SKM-1 (cell line): ENCODE measurements around the gene SCN2A.

Source experiments
- DNase-seq: peaks from one replicate; lab custom pipeline; 2025; ENCODE audit not compliant: unreplicated experiment; lab: John Stamatoyannopoulos, UW

The SCN2A gene

DNA sequence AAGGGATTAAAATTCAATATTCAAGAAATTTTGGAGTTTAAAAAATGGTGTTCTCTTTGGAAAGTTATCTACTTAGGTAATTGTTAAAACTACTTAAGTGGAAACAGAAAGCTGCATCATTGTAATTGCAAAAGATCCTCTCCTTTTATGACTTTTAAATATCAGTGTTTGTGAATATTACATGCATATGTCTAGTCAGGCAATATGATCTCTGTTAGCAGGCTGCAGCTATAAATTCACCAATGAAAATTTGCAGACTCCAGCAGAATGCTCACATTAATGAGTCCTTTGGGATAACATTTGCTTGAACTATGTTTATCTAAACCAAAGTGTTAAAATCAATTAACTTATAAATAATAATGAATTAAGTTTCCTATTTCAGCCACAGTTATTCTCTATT is 171.1 kb downstream of the SCN2A start:
- no peak for DNase-seq

DNA sequence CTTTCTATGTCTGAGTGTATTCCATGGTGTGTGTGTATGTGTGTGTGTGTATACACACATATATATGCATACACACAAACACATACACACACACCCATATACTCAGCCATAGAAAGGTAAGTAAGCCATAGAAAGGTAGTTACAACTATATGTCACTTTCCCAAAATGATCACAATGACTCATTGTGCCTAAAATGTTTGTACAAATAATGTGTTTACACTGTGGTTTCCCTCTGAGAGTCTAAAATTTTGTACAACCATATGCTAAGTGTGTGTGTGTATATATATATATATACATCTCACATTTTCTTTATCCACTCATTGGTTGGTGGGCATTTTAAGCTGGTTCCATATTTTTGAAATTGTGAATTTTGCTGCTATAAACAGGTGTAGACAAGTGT is 175.0 kb downstream of the SCN2A start:
- DNase-seq = no peak

DNA sequence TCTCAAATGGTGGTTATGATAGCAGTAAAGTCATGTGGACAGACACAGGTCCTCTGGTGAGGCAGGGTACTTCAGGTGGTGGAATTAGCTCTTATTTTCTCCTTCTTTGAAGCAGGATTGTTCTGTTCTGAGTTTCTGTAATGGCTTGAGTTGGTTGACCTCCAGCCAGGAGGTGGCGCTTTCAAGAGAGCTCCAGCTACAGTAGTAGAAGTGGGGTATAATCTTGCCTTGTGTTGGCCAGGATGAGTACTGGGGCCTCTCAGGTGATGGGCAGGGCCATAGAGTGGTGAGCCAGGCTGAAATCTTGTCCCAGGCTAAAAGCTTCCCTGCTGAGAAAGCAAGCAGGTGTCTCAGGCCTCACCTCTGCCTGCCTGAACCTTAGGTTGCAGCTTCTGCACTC is 177.8 kb downstream of the SCN2A start:
- DNase-seq = no peak

DNA sequence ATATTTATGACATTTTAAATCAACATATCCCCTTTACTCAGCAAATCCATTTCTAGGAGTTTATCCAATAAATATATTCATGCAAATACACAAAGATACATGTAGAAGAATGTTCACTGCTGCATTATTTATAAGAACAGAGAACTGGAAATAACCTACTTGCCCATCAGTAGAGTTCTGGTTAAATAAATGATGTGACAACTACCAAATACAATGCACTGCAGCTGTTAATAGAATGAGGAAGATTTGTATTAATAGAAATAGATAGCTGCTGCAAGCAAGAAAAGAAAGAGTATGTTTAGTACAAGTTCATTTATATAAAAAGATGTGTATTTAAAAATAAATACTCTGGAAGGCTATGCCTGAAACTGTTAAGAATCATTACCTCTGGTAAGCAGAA is 181.0 kb downstream of the SCN2A start:
- no peak for DNase-seq

DNA sequence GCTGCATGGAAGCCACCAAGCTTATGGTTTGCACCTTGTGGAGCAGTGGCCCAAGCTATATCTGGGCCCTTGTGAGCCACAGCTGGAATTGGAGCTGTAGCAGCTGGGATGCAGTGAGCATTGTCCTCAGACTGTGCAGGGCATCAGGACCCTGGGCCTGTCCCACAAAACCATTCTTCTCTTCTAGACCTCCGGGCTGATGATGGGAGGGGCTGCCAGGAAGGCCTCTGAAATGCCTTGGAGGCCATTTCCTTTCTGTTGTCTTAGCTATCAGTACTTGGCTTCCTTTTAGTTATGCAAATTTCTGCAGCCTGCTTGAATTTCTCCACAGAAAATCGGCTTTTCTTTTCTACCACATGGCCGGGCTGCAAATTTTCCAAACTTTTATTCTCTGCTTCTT is 183.9 kb downstream of the SCN2A start:
- DNase-seq = no peak

DNA sequence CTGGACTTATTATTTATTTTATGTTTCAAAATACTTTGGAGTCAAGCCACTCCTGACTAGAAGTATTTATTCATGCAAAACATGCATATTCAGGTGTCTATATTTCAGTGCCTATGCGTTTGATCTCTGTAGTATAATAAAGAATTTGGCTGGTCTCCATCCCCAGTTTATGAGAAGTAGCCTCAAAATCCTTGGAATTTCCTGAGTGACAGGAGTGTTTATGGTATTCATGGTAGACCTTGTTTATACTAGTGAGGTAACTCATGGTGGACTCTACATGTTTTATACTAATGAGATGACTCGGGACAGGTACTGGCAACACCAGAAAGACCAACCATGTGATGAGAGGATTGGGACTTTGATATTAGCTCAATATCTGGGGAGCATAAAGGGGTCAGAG is 186.3 kb downstream of the SCN2A start:
- DNase-seq = no peak

DNA sequence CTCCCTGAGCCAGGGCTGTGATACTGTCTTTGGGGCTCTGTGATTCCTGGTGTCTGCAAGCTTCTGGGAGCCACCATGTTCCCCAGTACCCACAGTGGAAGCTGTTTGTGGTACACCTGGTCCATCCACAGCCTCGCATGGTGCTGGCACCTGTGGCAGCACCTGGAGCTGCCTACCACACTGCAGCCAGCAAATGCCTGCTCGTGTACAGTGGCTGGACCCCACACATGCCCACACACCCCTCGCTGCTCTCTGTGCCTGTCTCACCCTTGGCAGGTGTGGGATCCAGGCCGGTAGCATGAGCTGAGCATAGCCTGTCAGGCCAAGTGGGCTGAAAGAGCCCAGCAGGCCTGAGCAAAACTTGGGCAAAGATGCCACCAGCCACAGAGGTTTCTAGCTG is 188.5 kb downstream of the SCN2A start:
- DNase-seq = no peak

DNA sequence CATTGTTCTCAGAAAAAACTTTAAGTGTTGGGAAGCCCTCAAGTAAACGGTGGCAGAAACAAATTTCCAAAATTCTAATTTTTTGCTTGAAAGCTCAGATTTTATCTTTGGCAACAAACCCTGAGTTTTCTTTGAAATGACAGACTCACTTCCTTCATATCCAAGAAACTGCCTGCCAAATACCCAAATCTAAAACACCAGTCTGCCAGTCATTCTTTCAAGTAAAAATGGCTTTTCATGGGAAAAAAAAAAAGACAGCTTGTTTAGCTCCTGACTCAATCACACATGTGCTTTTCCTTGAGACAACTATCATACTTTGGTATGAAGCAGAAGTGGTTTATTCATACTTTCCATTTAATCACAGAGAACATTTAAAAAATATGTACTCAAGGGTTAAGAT is 189.7 kb downstream of the SCN2A start:
- DNase-seq = no peak

DNA sequence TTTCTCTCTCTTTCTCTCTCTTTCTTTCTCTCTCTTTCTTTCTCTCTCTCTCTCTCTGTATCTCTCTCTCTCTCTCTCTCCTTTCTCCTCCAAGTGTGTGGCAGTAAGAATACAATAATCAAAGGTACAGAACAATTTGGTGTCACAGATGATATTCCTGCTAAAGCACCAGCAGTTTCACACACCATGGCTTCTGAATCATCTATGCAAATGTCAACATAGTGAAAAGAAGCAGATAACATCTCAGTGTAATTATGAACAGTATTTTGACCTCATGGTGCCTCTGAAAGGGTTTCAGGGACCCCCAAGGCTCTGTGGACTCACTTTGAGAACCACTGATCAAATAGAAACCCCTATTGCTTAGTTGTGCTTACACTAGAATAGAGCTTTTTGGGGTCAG is 191.8 kb downstream of the SCN2A start:
- no peak for DNase-seq

DNA sequence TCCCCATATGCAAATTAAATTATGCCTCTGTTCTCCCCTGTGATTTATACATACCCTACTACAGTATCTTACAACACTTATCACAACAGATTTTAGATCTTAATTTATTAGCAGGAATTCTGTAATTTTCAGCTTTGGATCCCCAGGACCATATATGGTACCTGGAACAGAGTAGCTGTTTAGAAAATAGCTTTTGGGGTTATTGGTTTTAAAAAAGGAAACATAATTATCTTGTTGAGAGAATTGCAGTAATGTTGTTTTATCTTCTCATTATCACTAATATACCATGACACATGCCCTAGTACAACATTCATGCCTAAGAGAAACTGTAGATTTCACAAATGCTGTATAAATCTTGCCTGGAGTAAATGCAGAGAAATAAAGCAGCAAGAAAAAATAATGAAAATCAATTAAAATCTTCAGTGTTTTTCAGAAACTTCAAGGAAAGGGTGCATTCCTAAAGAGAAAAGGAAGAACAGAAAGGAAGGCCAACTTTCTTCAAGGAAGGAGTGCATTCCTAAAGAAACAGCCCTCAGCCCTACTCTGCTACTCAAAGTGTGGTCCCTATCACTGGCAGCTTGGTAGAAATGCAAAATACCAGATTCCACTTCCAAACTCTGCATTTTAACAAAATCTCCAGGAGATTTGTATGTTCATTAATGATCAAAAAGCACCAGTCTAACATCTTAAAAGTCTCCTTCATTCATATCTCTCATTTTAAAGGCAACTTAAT is 193.2 kb downstream of the SCN2A start:
- DNase-seq = no peak

DNA sequence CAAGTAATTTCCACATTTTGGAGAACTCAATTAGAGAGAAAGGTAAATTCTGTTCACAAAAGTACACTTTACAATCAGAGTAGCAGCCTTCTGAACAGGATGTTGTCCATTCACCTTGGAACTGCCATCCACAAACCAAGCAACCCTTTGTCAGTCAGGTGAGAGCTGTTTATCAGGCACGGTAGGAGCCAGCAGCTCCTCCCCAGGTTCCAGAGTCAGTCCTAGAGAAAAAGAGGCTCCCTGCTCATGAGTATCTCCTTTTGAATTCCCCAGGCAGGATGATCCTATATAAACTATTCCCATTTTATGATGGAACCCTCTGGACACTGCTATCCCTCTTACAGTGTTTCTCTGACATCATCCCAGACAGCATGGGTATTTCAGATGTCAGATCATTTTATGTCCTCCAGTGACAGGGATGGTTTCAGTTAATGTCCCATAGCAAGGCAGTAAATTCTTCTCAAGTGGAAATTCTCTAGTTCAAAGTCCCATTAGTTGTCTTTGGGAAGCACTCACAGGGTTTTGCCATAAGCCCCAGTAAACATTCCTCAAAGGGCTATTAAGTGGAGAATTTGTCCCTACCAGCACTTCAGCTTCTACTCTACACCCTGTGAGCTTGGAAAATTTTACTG is 195.8 kb downstream of the SCN2A start:
- no peak for DNase-seq

DNA sequence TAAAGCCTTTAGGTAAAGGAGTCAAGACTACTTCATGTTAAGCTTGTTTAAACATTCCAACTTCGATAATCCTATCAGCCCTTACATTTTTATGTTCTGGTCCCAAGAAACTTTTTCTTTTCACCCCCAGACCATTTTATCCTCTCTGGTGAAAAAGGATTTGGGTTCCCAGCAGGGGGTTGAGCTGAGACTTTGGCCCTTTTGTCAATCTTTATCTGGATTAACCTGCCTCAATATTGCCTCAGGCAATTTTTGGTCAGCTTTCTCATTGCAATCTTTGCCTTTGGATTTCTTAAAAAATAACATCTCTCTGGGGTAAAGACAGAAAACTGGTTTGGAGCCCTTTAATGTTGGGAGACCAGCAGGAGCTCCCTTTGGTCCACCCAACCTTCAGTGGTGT is 196.4 kb downstream of the SCN2A start:
- no peak for DNase-seq

DNA sequence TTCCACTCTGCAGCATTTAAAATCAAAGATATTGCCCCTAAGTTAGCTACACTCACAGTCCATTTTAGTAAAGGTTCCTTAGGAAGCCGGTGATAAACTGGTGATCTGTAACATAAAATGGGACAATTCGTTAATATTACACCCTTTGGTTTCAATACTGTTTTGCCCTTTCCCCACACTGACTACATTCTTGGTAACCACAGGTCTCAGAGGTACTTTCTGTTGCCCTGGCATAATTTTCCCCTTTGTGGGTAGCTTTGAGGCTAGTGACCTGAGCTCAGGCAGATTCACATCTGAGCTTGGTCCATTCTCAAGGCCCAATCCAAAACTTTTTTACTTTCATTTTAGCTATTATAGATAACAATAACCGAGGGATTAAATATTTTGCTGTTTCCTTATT is 197.3 kb downstream of the SCN2A start:
- no peak for DNase-seq

DNA sequence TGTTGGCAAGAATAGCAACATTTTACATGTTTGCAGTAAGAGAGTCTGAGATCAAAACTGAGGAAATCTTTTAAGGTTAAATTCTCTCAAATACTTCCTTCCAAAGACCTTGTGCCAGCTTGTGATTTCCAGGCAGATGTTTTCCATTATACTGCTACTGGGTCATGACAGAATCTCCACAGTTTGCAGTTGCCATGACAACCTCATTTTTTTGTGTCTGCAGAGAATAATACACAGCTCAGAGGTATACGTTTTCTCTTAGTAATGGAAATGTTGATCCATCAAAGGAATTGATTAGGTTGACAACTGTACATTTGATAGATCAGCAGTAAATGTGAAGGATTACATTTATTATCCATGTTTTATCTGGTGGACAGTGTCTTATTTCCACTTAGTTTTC is 201.2 kb downstream of the SCN2A start:
- no peak for DNase-seq
